ENCODE measurements around the gene TEX30. TPM values are rescaled to one million over a fixed set of nuclear protein-coding genes. Genes with fewer than 3 reads are reported as not detected.

TEX30 gene
- total RNA-seq, 4 donors from 2014 or later = 5.1 to 12.5 (median 8.0) TPM

GRCh38 chr13:102798581-102799425 lies 25.2 kb upstream of the TEX30 start, which contains the start of the genes BIVM and POGLUT2:
Gene BIVM, plus strand, starts transcription at chr13:102799119. Its CDS starts 8,149 bp downstream, at chr13:102807268.
Gene POGLUT2, minus strand, starts transcription at chr13:102798976. Its CDS starts 306 bp downstream, at chr13:102798670.
- 0% methylated on average over 13 of the region's 72 CpGs for WGBS
- peaks cover 26 to 59% (median 37%) of the 10 kb centered on the region in 4 donors for H3K4me1 ChIP-seq
- H3K27ac ChIP-seq (replicated peaks in 1 of 4) = peak within 1 kb of the TSS; percentile 83 to 91 (median 85)
- peak; percentile 96 for DNase-seq (ENCODE audit: extremely low spot score)
- H3K36me3 ChIP-seq = peaks cover 0 to 4% (median 0%) of the 10 kb centered on the region in 4 donors
- intact Hi-C loops (cut with DNase I) = no loop called here
- TF ChIP-seq EP300 (IDR thresholded peaks at IDR 0.05) = no peak
- TF ChIP-seq POLR2AphosphoS5 (IDR thresholded peaks at IDR 0.05) = peak; percentile 74
- peak in 1 of 3 experiments; percentile 12 for TF ChIP-seq CTCF (IDR thresholded peaks at IDR 0.05)
- H3K4me3 ChIP-seq = peak within 1 kb of the TSS; percentile 76 to 90 (median 86)
- no peaks in the 10 kb centered on the region for H3K9me3 ChIP-seq
- H3K27me3 ChIP-seq = no peaks in the 10 kb centered on the region

- H3K36me3 ChIP-seq = peaks cover 0 to 50% (median 21%) of the 10 kb centered on the region in 4 donors
- TF ChIP-seq CTCF (IDR thresholded peaks at IDR 0.05) = no peak
- TF ChIP-seq EP300 (IDR thresholded peaks at IDR 0.05) = no peak
- no peak for TF ChIP-seq POLR2A (IDR thresholded peaks at IDR 0.05; ENCODE audit: low read depth)
- TF ChIP-seq POLR2AphosphoS5 (IDR thresholded peaks at IDR 0.05) = no peak
- 87% methylated on average over 9 of the region's 9 CpGs for WGBS
- intact Hi-C loops (cut with DNase I) = no loop called here
- no peak overlapping the region for H3K27ac ChIP-seq (replicated peaks in 1 of 4)
- H3K9me3 ChIP-seq = no peaks in the 10 kb centered on the region
- DNase-seq (ENCODE audit: extremely low spot score) = no peak
- peaks cover 6 to 17% (median 11%) of the 10 kb centered on the region in 4 donors for H3K4me1 ChIP-seq
- H3K27me3 ChIP-seq = no peaks in the 10 kb centered on the region
- H3K4me3 ChIP-seq = no peak overlapping the region
Observed at GRCh38 chr13:102793611-102794355, 20.2 kb upstream of the TEX30 start.

GRCh38 chr13:102792396-102792795 lies 18.8 kb upstream of the TEX30 start:
- Histone ChIP-seq H3K27me3 (no peaks in the 10 kb centered on the region), H3K9me3 (no peaks in the 10 kb centered on the region), H3K4me1 (peaks cover 0 to 5% (median 1%) of the 10 kb centered on the region in 4 donors), H3K27ac (replicated peaks in 1 of 4) (no peak overlapping the region), H3K36me3 (peaks cover 0 to 64% (median 28%) of the 10 kb centered on the region in 4 donors), H3K4me3 (no peak overlapping the region)
- no peak for TF ChIP-seq POLR2AphosphoS5 (IDR thresholded peaks at IDR 0.05)
- no peak for TF ChIP-seq CTCF (IDR thresholded peaks at IDR 0.05)
- TF ChIP-seq EP300 (IDR thresholded peaks at IDR 0.05) = no peak
- TF ChIP-seq POLR2A (IDR thresholded peaks at IDR 0.05; ENCODE audit: low read depth) = no peak
- intact Hi-C loops (cut with DNase I) = no loop called here
- no peak for DNase-seq (ENCODE audit: extremely low spot score)
- WGBS = 59% methylated on average over 1 of the region's 1 CpG

- Histone ChIP-seq H3K9me3 (no peaks in the 10 kb centered on the region), H3K36me3 (peaks cover 0 to 91% (median 28%) of the 10 kb centered on the region in 4 donors), H3K27ac (replicated peaks in 1 of 4) (no peak overlapping the region), H3K27me3 (no peaks in the 10 kb centered on the region), H3K4me3 (no peak overlapping the region), H3K4me1 (no peaks in the 10 kb centered on the region)
- 95% methylated on average over 8 of the region's 8 CpGs for WGBS
- no peak for DNase-seq (ENCODE audit: extremely low spot score)
- TF ChIP-seq POLR2AphosphoS5 (IDR thresholded peaks at IDR 0.05) (no peak), EP300 (IDR thresholded peaks at IDR 0.05) (no peak), CTCF (IDR thresholded peaks at IDR 0.05) (no peak), POLR2A (IDR thresholded peaks at IDR 0.05; ENCODE audit: low read depth) (no peak)
- intact Hi-C loops (cut with DNase I) = no loop called here
Observed at GRCh38 chr13:102788683-102789082, 15.1 kb upstream of the TEX30 start.
